ENCODE results near the gene CERS2.
"Not testable (repeated sequence)": the region's sequence is repeated elsewhere in the genome, so short reads cannot be mapped to it uniquely, and the experiment has no call there.

Gene CERS2

GRCh38 chr1:150968491-150968890 lies 6.1 kb downstream of the CERS2 start:
- no peak for DNase-seq

DNA sequence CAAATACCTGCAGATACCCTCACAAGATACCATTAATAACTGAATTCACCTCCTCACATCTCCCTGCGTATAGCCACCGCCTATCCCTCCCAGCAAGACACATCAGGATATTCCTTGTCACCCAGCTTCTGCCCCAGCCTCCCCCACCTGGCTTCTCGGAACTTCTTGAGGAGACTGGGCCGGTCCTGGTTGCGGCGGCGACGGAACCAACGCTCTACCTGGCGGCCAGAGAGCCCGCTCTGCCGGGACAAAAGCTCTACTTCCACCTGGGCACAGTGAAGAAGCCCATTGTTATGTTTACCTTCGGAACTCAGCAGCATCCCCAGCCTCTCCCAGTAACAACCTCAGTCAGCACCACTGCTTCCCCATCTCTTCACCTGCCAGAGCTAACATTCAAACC lies 6.7 kb downstream of the CERS2 start:
- no peak for DNase-seq

DNA sequence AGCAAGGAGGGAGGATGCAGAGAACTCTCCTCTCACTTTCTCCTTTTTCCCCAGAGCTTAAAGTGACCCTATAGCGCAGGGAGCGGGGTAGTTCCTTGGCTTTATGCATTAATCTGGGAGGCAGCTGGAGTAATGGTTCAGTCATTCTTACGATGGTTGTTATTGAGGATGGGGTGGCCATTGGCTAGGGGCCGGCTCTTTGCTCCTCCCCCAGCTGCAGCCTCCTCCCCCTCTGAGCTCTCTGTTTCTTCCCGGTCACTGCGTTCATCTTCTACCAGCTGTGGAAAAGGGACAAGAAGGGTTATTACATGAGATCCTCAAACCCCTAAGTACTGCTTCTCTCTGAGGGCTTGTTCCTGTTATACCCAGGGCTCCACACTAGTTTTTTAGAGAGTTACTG lies 8.6 kb downstream of the CERS2 start:
- no peak for DNase-seq

GRCh38 chr1:150965605-150966004 lies 9.0 kb downstream of the CERS2 start:
- no peak for DNase-seq

- no peak for DNase-seq
Observed at GRCh38 chr1:150964164-150964489, 10.5 kb downstream of the CERS2 start.

- no peak for DNase-seq
Observed at GRCh38 chr1:150963321-150964163, 11.1 kb downstream of the CERS2 start.

- no peak for DNase-seq
Observed at GRCh38 chr1:150961756-150962155, 12.9 kb downstream of the CERS2 start.

DNA sequence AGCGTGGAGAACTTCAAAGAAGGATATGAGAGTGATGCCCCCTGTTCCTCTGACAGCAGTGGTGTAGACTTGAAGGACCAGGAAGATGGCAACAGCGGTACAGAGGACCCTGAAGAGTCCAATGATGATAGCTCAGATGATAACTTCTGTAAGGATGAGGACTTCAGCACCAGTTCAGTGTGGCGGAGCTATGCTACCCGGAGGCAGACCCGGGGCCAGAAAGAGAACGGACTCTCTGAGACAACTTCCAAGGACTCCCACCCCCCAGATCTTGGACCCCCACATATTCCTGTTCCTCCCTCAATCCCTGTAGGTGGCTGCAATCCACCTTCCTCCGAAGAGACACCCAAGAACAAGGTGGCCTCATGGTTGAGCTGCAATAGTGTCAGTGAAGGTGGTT lies 14.0 kb downstream of the CERS2 start:
- DNase-seq = no peak

DNA sequence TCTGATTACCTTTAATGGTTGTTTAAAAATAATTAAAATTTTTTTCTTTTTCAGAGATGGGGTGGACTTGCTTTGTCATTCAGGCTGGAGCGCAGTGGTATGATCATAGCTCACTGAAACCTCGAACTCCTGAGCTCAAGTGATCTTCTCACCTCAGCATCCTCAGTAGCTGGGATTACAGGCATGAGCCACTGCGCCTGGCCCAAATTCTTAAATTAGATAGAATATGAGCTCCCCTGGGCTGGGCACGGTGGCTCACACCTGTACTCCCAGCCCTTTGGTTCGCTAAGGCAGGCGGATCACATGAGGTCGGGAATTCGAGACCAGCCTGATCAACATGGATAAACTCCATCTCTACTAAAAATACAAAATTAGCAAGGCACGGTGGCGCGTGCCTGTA lies 17.0 kb downstream of the CERS2 start:
- no peak for DNase-seq

DNA sequence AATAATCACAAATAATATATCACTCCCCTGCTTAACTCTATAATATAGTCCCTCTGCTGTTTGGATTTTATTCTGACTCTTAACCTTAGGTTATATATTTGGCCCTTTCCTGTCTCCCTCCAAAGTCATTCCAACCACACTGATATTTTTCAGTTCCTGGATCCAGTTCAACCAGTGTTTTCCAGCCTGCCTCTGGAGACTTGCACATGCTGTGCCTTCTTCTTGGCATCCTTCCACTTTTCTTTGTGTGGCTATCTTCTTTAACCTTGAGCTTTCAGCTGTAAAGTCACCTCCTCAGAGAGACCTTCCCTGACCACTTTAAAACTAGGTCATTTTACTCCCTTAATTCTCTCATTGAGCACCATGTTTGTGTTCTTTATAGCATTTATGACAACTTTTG lies 19.4 kb downstream of the CERS2 start:
- DNase-seq = no peak

DNA sequence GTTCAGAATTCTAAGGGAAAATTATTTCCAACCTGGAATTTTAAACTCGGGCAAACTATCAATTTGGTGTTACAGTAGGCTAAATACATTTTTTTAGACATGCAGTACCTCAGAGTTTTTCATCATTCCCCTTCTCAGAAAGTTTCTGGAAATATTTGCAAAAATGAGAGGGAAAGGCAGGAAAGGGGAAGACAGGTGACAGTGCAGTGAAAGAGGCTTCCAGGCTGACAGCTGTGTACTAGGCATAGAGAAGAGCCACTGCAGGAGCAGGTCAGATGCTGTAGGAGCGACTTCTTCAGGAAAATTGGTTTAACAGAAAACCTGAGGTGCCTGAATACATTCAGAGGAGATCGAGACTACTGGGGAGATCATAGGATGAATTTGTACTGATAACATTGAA lies 19.9 kb downstream of the CERS2 start:
- no peak for DNase-seq

GRCh38 chr1:150944856-150945255 lies 29.8 kb downstream of the CERS2 start:
- DNase-seq = no peak

DNA sequence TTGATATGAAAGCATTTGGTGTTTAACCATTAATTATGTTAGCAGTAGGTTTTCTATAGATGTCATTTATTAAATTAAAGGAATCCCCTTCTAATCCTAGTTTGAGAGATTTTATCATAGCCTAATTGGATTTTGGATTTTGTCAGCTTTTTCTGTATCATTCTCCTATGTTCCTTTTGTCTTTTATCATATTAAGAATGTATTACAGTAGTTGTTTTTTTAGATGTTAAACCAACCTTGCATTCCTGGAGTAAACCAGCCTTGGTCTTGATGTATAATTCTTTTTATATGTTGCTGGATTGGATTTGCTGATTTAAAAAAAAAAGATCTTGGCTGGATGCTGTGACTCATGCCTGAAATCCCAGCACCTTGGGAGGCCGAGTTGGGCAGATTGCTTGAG lies 42.9 kb downstream of the CERS2 start:
- no peak for DNase-seq

- DNase-seq = not testable (repeated sequence)
Observed at GRCh38 chr1:150928775-150929174, 45.9 kb downstream of the CERS2 start.

DNA sequence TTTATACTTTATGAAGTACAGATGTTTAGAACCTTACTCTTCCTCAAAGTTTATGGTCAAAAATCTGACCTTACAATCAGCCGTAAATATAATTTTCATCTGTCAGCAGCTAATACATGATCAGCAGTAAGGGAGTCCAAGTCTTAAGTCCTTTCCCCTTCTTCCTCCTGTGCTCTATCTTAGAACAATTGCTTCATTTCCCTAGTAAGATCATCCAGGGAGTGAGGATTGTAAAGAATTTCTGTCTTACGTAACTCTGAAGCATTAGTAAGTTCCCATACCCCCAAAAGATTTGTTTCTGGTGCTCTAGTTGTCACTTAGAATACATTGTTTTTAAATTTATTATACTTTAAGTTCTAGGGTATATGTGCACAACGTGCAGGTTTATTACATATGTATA lies 46.3 kb downstream of the CERS2 start:
- no peak for DNase-seq

GRCh38 chr1:150927624-150928023 lies 47.0 kb downstream of the CERS2 start:
- no peak for DNase-seq

- DNase-seq = peak; percentile 98
Observed at GRCh38 chr1:150926097-150926741, 48.4 kb downstream of the CERS2 start, which contains the start of gene SETDB1. Gene SETDB1 (plus strand): TSS chr1:150926363. CDS start chr1:150927715, 1,352 bp downstream.

DNA sequence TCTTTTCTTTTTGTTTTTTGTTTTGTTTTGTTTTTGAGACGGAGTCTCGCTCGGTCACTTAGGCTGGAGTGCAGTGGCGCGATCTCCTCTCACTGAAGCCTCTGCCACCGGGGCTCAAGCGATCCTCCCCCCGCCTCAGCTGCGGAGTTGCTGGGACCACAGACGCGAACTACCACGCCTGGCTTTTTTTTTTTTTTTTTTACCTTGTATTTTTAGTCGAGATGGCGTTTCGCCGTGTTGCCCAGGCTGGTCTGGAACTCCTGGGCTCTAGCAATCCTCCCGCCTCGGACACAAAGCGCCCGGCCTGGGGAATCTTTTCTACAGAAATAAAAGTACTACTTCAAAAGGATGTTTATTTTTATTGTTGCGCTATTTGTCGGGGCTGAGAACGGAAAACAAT lies 49.6 kb downstream of the CERS2 start:
- no peak for DNase-seq

DNA sequence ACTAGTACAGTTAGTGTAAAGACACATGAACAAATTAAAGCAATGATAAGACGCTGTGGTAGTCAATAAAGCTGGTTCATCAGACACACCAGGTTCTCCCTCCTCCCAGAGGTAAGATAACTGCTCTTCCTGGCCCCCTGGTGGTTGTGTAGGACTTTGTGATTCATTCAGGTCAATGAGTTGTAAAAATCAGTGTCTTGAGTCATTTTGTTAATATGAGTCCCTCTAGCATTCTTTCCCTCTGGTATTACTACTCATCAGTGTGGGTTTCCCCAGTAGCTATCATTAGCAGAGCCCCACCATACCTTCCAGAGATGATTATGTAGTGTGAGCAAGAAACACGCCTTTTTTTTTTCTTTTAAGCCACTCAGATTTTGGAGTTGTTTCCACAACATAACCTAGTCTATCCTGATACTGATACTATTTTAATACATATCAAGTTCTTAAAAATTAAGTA lies 52.1 kb downstream of the CERS2 start:
- peak; percentile 33 to 88 for DNase-seq

- DNase-seq = no peak
Observed at GRCh38 chr1:150917387-150917786, 57.2 kb downstream of the CERS2 start.

Data from NCI-H187 (cell line).